T follicular helper cell (primary cell): ENCODE results near the gene ZNF844.
"Not testable (repeated sequence)": the region's sequence is repeated elsewhere in the genome, so short reads cannot be mapped to it uniquely, and the experiment has no call there.

Experiments used
- DNase-seq: peaks from one replicate; pipeline ENCODE4 v3.0.0-alpha.2; 2020; ENCODE audit warnings: low read depth
- total RNA-seq, 2 experiments: gene quantifications; one replicate each; lab custom pipeline; 2026; lab: John Stamatoyannopoulos, UW

Gene ZNF844
- total RNA-seq = 4.8 to 5.3 reads per million in 2 experiments

- peak; percentile 41 for DNase-seq
Observed at GRCh38 chr19:12064590-12065538, at the start of gene ZNF844. ZNF844 (plus strand) TSS chr19:12064731; CDS start chr19:12064874, 143 bp downstream.

DNA sequence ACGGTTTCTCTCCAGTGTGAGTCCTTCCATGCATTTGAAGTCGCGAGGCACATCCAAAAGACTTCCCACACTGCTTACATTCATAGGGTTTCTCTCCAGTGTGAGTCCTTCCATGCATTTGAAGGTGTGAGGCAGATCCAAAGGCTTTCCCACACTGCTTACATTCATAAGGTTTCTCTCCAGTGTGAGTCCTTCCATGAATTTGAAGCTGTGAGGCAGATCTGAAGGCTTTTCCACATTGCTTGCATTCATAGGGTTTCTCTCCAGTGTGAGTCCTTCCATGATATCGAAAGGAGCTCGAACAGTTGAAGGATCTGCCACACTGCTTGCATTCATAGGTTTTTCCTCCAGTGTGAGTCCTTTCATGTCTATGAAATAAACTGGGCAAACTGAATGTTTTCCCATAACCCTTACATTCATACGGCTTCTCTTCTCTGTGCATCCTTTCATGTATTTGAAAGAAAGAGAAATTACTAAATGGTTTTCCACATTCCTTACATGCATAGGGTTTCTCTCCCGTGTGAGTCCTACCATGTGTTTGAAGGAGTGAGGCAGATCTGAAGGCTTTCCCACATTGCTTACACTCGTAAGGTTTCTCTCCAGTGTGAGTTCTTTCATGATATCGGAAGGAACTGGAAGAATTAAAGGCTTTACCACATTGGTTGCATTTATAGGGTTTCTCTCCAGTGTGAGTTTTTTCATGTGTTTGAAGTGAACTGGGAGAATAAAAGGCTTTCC lies 49.3 kb upstream of the ZNF844 start:
- DNase-seq = no peak

GRCh38 chr19:12015753-12016116 lies 48.8 kb upstream of the ZNF844 start:
- no peak for DNase-seq

DNA sequence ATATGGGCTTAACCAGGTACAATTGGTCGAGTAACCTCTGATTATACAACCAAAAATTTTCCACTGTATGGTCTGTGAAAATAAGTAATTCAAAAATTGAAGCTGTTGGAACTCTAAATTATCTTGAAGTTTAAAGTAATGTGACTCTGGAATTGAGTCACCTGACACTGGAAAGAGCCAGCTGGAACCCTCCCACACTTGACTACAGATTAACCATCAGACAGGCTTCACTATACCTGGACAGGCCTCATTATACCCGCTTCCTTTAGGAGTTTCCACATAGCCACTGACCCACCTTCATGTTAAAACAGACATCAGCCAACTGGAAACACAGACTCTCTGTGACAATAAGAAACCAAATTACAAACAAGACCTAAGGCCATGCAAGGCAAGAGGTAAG lies 30.3 kb upstream of the ZNF844 start:
- no peak for DNase-seq

- no peak for DNase-seq
Observed at GRCh38 chr19:12034620-12035019, 29.9 kb upstream of the ZNF844 start.

- peak; percentile 50 for DNase-seq
Observed at GRCh38 chr19:12035220-12036172, 29.0 kb upstream of the ZNF844 start, which contains the start of gene ZNF433. ZNF433 (minus strand) TSS chr19:12035679; CDS start chr19:12035539, 140 bp downstream.

DNA sequence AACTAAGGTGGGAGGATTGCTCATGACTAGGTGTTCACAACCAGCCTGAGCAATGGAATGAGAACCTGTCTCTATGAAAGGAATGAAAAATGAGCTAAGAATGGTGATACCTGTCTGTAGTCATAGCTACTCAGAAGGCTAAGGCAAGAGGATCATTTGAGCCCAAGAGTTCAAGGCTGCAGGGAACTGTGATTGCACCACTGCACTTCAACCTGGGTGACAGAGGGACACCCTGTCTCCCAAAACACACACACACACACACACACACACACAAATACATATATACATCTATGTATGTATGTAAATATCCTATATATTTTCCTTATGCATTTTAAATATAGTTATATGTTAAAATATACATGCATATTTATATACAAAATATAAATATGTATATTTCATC lies 21.6 kb upstream of the ZNF844 start:
- no peak for DNase-seq

- DNase-seq = no peak
Observed at GRCh38 chr19:12043752-12044422, 20.6 kb upstream of the ZNF844 start.

- no peak for DNase-seq
Observed at GRCh38 chr19:12047868-12048267, 16.7 kb upstream of the ZNF844 start.

GRCh38 chr19:12052091-12052496 lies 12.4 kb upstream of the ZNF844 start:
- no peak for DNase-seq

GRCh38 chr19:12052497-12053169 lies 11.9 kb upstream of the ZNF844 start, which contains the start of gene ZNF878:
ZNF878 (minus strand) TSS chr19:12052961; CDS start chr19:12052801, 160 bp downstream.
- no peak for DNase-seq

DNA sequence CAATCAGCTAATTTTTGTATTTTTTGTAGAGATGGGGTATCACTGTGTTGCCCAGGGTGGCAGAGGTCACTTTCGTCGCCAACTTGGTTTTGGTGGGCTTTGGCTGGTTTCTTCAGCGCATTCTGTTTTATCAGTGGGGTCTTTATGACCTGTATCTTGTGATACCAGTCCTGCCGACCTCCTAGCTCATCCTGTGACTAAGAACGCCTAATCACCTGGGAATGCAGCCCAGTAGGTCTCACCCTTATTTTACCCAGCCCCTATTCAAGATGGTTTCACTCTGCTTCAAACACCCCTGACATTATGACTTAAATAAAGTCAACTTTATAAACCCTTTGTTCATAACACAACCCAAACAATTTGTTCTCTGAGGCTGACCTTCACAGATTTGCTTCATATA lies 8.7 kb upstream of the ZNF844 start:
- no peak for DNase-seq

- DNase-seq = no peak
Observed at GRCh38 chr19:12075538-12076139, 11.1 kb downstream of the ZNF844 start.

DNA sequence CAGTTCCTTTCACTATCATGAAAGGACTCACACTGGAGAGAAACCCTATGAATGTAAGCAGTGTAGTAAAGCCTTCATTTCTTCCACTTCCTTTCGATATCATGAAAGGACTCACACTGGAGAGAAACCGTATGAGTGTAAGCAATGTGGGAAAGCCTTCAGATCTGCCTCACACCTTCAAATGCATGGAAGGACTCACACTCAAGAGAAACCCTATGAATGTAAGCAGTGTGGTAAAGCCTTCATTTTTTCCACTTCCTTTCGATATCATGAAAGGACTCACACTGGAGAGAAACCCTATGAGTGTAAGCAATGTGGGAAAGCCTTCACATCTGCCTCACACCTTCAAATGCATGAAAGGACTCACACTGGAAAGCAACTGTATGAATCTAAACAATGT lies 11.8 kb downstream of the ZNF844 start:
- DNase-seq = not testable (repeated sequence)

DNA sequence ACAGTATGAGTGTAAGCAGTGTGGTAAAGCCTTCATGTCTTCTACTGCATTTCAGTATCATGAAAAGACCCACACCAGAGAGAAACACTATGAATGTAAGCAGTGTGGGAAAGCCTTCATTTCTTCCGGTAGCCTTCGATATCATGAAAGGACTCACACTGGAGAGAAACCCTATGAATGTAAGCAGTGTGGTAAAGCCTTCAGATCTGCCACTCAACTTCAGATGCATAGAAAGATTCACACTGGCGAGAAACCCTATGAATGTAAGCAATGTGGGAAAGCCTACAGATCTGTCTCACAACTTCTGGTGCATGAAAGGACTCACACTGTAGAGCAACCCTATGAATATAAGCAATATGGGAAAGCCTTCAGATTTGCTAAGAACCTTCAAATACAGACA lies 12.8 kb downstream of the ZNF844 start:
- DNase-seq = no peak

DNA sequence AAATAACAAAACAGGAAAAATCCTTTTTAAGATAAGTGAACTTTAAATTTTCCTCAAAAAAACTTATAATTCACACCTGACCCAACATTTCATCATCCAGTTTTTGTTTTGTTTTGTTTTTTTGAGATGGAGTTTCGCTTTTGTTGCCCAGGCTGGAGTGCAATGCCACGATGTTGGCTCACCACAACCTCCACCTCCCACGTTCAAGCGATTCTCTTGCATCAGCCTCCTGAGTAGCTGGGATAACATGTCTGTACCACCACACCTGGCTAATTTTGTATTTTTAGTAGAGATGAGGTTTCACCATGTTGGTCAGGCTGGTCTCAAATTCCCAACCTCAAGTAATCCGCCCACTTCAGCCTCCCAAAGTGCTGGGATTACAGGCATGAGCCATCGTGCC lies 18.8 kb downstream of the ZNF844 start:
- DNase-seq = not testable (repeated sequence)

DNA sequence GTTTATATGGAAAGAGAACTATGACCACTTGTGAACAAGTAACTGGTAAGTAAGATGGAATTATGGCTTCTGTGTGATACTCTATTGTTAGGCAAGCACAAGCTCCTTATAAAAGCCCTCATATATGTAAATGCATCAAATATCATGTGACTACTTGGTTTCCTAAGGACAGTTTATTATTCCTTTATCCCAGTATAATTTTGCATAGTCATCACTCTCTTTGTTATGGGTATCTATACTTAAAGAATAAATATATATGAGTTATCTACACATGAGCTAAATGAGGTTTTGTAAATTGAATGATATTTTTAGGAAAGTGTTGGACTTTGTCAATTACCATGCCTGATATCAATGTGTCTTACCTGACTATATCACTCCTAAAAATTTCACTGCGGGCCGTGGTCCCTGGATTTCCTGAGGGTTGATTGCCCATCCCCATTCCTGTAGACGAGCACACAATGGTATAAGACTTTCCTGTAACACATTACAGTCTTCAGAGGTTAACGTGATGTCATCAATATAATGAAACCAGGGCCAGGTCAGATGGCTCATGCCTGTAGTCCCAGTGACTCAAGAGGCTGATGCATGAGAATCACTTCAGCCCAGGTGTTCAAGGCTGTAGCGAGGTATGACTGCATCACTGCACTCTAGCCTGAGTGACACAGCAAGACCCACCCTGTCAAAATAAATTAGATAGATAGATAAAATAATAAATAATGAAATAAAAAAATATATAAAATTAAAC lies 20.7 kb downstream of the ZNF844 start:
- DNase-seq = no peak

DNA sequence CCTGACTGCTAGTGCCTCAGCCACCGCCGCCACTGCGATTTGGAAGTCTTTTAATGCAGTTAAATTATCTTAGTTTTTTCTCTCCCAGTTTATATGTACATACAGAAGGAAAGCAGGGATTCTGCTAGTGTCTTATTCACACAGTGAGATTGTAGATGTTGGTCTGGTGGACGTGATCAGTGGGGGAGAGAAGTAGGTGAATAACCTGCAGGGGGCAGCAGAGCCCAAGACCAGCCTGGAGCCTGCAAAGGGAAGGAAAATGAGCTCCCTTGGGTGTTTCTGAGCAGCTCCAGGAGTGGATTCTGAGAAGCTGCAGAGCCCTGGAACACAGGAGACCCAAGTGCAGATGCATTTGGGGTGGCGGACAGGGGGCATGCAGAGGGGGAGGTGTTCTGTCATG lies 26.3 kb downstream of the ZNF844 start:
- DNase-seq = peak; percentile 32
